MCF 10A (cell line): ENCODE measurements around the gene MECP2. TPM values are rescaled to one million over a fixed set of nuclear protein-coding genes. Genes with fewer than 3 reads are reported as not detected.

ENCODE experiments used
- BruUV-seq: library from RNA; stranded (reverse); fragments of 400-500 nt; replicated peaks from 2 replicates; lab custom pipeline; 2021; lab: Mats Ljungman, UMichigan
- CTCF ChIA-PET: fragments of 300-600 bp; sonication (Branson Sonifier 250); formaldehyde crosslinking; extraction: SDS; loops from one replicate; lab custom pipeline; 2021; ENCODE audit warnings: antibody characterized with exemption, inconsistent platforms; lab: Yijun Ruan, JAX
- POLR2A ChIA-PET: fragments of 300-600, 350-650 bp; sonication (Branson Sonifier 250); formaldehyde crosslinking; extraction: SDS; loops from one replicate; lab custom pipeline; 2020; ENCODE audit warnings: antibody characterized with exemption, inconsistent platforms; lab: Yijun Ruan, JAX
- DNase-seq: peaks from one replicate; pipeline ENCODE4 v3.0.0-alpha.2; 2018; ENCODE audit not compliant: unreplicated experiment
- H3K27ac Mint-ChIP-seq: one replicate; pipeline ENCODE4 v1.8.0; 2022; ENCODE audit warnings: mild to moderate bottlenecking, low read depth, mixed read lengths; ENCODE audit not compliant: unreplicated experiment
- H3K27me3 Mint-ChIP-seq: one replicate; pipeline ENCODE4 v1.8.0; 2022; ENCODE audit warnings: mixed read lengths; ENCODE audit not compliant: insufficient read depth, unreplicated experiment
- H3K36me3 Mint-ChIP-seq: one replicate; pipeline ENCODE4 v1.8.0; 2022; ENCODE audit warnings: mild to moderate bottlenecking, moderate library complexity, mixed read lengths; ENCODE audit not compliant: insufficient read depth, unreplicated experiment
- H3K4me1 Mint-ChIP-seq: one replicate; pipeline ENCODE4 v1.8.0; 2022; ENCODE audit warnings: mixed read lengths; ENCODE audit not compliant: insufficient read depth, unreplicated experiment
- H3K4me3 Mint-ChIP-seq: one replicate; pipeline ENCODE4 v1.8.0; 2022; ENCODE audit warnings: mild to moderate bottlenecking, moderate library complexity, mixed read lengths; ENCODE audit not compliant: unreplicated experiment
- H3K9me3 Mint-ChIP-seq: one replicate; pipeline ENCODE4 v1.8.0; 2022; ENCODE audit warnings: mixed read lengths; ENCODE audit not compliant: unreplicated experiment
- intact Hi-C: fragments of 100-400 bp; cut with micrococcal nuclease; formaldehyde crosslinking; loops from 2 replicates; pipeline ENCODE4 v1.14.1; 2022
- total RNA-seq: library from RNA; stranded (reverse); gene quantifications from 2 replicates; pipeline ENCODE4 v1.2.3, GENCODE V29; 2022
- TF ChIP-seq, protein P1 (sequence below): fragments of 200-600 bp; IDR thresholded peaks from one replicate; pipeline ENCODE4 v1.8.0; 2022; ENCODE audit warnings: antibody characterized with exemption, mild to moderate bottlenecking; ENCODE audit not compliant: unreplicated experiment

MECP2 gene
- total RNA-seq, 1 experiment from 2014 or later: 46.9 TPM

DNA sequence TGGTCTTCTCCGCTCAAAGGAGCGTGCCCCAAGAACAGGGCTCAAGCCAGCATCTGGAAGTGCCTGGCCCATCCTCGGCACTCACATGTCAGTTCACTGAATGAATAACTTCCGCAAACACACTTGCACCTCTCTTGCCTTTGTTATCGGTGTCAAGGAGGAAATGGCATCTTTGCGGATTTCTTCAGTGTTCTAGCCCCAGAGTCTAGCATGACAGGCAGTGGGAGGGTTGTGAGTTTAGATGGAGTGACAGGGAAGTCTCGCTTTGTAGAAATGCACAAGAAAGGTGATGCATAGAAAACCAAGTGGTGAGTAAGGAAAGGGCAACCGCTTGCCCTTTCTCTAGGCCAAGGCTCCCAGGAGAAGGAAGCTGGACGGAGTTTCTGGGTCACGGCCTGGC, 17.6 kb upstream of the MECP2 start:
- TF ChIP-seq, protein P1, sequence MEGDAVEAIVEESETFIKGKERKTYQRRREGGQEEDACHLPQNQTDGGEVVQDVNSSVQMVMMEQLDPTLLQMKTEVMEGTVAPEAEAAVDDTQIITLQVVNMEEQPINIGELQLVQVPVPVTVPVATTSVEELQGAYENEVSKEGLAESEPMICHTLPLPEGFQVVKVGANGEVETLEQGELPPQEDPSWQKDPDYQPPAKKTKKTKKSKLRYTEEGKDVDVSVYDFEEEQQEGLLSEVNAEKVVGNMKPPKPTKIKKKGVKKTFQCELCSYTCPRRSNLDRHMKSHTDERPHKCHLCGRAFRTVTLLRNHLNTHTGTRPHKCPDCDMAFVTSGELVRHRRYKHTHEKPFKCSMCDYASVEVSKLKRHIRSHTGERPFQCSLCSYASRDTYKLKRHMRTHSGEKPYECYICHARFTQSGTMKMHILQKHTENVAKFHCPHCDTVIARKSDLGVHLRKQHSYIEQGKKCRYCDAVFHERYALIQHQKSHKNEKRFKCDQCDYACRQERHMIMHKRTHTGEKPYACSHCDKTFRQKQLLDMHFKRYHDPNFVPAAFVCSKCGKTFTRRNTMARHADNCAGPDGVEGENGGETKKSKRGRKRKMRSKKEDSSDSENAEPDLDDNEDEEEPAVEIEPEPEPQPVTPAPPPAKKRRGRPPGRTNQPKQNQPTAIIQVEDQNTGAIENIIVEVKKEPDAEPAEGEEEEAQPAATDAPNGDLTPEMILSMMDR: no peak
- H3K27me3 Mint-ChIP-seq: peaks cover 87% of the 10 kb centered on the region
- H3K4me1 Mint-ChIP-seq: no peaks in the 10 kb centered on the region
- no peak overlapping the region for H3K4me3 Mint-ChIP-seq
- no peaks in the 10 kb centered on the region for H3K36me3 Mint-ChIP-seq
- CTCF ChIA-PET: no interaction called here
- BruUV-seq: no TSS peak
- intact Hi-C loops: no loop called here
- H3K27ac Mint-ChIP-seq: no peak overlapping the region
- no peak for DNase-seq
- H3K9me3 Mint-ChIP-seq: no peaks in the 10 kb centered on the region
- POLR2A ChIA-PET: no interaction called here

DNA sequence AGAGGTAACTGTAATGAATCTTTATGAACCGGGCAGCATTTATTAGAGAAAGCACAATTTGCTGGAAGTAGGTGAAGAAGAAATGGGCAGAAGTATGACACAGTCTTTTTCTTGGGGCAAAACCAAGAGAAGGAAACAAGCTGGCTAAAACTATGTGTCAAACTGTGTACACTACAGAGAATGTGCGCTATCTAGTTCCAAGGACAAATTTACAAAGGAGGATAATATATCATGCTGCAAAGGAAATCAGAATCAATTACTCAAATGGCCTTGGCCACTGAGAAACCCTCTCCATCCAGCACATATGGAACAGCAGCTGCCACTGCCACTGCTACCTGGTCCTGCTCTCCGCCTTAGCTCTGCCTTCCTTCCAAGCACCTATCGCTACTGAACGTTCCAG, 17.1 kb upstream of the MECP2 start:
- H3K9me3 Mint-ChIP-seq: no peaks in the 10 kb centered on the region
- POLR2A ChIA-PET: interaction anchor here (0.6 kb wide), 1 partner anchor 261 kb away, joined by 3 read pairs; no protein-coding TSS in a partner anchor
- TF ChIP-seq, protein P1: no peak
- H3K4me3 Mint-ChIP-seq: no peak overlapping the region
- BruUV-seq: no TSS peak
- H3K27me3 Mint-ChIP-seq: peaks cover 84% of the 10 kb centered on the region
- DNase-seq: no peak
- CTCF ChIA-PET: interaction anchor here (0.8 kb wide), 1 partner anchor 8 kb away, joined by 4 read pairs; no protein-coding TSS in a partner anchor
- no peak overlapping the region for H3K27ac Mint-ChIP-seq
- H3K36me3 Mint-ChIP-seq: no peaks in the 10 kb centered on the region
- intact Hi-C loops: no loop called here
- no peaks in the 10 kb centered on the region for H3K4me1 Mint-ChIP-seq

DNA sequence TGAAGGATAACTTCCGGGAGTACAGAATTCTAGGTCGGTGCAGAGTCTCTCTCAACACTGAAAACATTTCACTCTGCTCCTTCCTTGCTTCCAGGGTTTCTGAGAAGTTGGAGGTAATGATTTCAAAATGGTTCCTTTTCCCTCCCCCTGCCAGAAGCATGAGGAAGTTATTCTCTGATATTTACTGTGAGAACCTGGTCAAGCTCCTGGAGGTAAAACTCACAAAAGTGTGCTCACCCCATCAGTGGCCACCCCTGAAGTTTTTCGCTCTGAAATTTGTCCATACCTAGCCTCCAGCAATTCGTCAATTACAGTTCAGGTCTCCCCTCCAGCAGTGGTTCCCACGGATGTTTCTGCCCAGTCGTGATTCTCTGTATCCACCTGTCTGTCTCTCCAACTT, 16.2 kb upstream of the MECP2 start:
- no peak for DNase-seq
- ChIA-PET POLR2A (interaction anchor here (0.6 kb wide), 1 partner anchor 190 kb away, joined by 3 read pairs; no protein-coding TSS in a partner anchor), CTCF (interaction anchor here (0.8 kb wide), 1 partner anchor 9 kb away, joined by 4 read pairs; no protein-coding TSS in a partner anchor)
- Mint-ChIP-seq H3K4me1 (no peaks in the 10 kb centered on the region), H3K4me3 (no peak overlapping the region), H3K27ac (no peak overlapping the region), H3K9me3 (no peaks in the 10 kb centered on the region), H3K27me3 (peaks cover 84% of the 10 kb centered on the region), H3K36me3 (no peaks in the 10 kb centered on the region)
- no TSS peak for BruUV-seq
- intact Hi-C loops: no loop called here
- TF ChIP-seq, protein P1: no peak

DNA sequence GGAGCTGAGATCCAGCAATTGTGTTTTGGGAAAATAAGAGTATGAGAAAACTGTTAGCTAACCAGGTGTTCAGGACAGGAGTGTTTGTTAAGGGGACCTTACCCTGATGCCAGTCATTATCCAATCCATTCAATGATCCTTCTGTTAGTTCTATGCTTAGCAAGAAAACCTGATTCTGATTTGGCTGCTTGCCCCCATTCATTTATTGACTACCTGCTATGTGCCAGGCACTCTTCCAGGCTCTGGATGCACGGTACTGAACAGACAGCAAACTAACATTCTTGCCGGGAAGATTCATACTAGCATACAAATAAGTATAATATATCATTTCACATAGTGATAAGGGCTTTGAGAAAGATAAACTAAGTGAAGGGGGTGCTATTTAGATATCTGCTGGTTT, 1.0 kb upstream of the MECP2 start:
- TF ChIP-seq, protein P1: no peak
- peaks cover 10% of the 10 kb centered on the region for H3K4me1 Mint-ChIP-seq
- intact Hi-C loops: no loop called here
- DNase-seq: no peak
- CTCF ChIA-PET: interaction anchor here (0.5 to 0.9 kb wide), 2 partner anchors 85 to 335 kb away, joined by 3 to 5 read pairs; partner anchors contain the start of gene PLXNB3
- POLR2A ChIA-PET: interaction anchor here (0.6 to 0.7 kb wide), 2 partner anchors 24 to 97 kb away, joined by 3 read pairs; no protein-coding TSS in a partner anchor
- peaks cover 88% of the 10 kb centered on the region for H3K27me3 Mint-ChIP-seq
- no peaks in the 10 kb centered on the region for H3K9me3 Mint-ChIP-seq
- no TSS peak for BruUV-seq
- no peak overlapping the region for H3K27ac Mint-ChIP-seq
- no peak overlapping the region for H3K4me3 Mint-ChIP-seq
- peaks cover 11% of the 10 kb centered on the region for H3K36me3 Mint-ChIP-seq
